ENCODE measurements around the gene DUSP6. TPM values are rescaled to one million over a fixed set of nuclear protein-coding genes. Genes with fewer than 3 reads are reported as not detected.

DUSP6 gene
- total RNA-seq, 1 experiment from 2014 or later: 109 TPM

GRCh38 chr12:89357297-89357730 is 5.0 kb upstream of the DUSP6 start:
- Histone ChIP-seq H3K9me3 (ENCODE audit: low read length) (no peaks in the 10 kb centered on the region), H3K4me3 (ENCODE audit: low read length) (no peak overlapping the region), H4K20me1 (ENCODE audit: insufficient read depth, low read depth, low read length) (no peaks in the 10 kb centered on the region), H3K36me3 (ENCODE audit: insufficient read depth, low read length) (no peaks in the 10 kb centered on the region), H3K27ac (ENCODE audit: low read length) (no peak overlapping the region), H3K27me3 (ENCODE audit: low read length) (no peaks in the 10 kb centered on the region), H3K4me1 (ENCODE audit: low read length) (peaks cover 23% of the 10 kb centered on the region), H2AFZ (ENCODE audit: low read length) (no peak overlapping the region), H3K79me2 (ENCODE audit: low read length) (no peaks in the 10 kb centered on the region), H3K9ac (ENCODE audit: low read length) (no peak overlapping the region), H3K9me2 (replicated peaks; ENCODE audit: insufficient read depth, low read length) (no peaks in the 10 kb centered on the region), H3K4me2 (ENCODE audit: low read depth, low read length, poor library complexity, severe bottlenecking) (no peak overlapping the region)
- no peak for DNase-seq

GRCh38 chr12:89356069-89356665 is 3.9 kb upstream of the DUSP6 start:
- no peaks in the 10 kb centered on the region for H3K27me3 ChIP-seq (ENCODE audit: low read length)
- no peaks in the 10 kb centered on the region for H3K9me2 ChIP-seq (replicated peaks; ENCODE audit: insufficient read depth, low read length)
- no peak for DNase-seq
- no peak overlapping the region for H3K4me2 ChIP-seq (ENCODE audit: low read depth, low read length, poor library complexity, severe bottlenecking)
- no peaks in the 10 kb centered on the region for H3K9me3 ChIP-seq (ENCODE audit: low read length)
- peaks cover 23% of the 10 kb centered on the region for H3K4me1 ChIP-seq (ENCODE audit: low read length)
- no peak overlapping the region for H3K9ac ChIP-seq (ENCODE audit: low read length)
- H3K27ac ChIP-seq (ENCODE audit: low read length): no peak overlapping the region
- no peak overlapping the region for H3K4me3 ChIP-seq (ENCODE audit: low read length)
- H3K79me2 ChIP-seq (ENCODE audit: low read length): peaks cover 9% of the 10 kb centered on the region
- H2AFZ ChIP-seq (ENCODE audit: low read length): no peak overlapping the region
- no peaks in the 10 kb centered on the region for H4K20me1 ChIP-seq (ENCODE audit: insufficient read depth, low read depth, low read length)
- H3K36me3 ChIP-seq (ENCODE audit: insufficient read depth, low read length): no peaks in the 10 kb centered on the region

- no peak for DNase-seq
- H3K27me3 ChIP-seq (ENCODE audit: low read length): no peaks in the 10 kb centered on the region
- no peak overlapping the region for H3K27ac ChIP-seq (ENCODE audit: low read length)
- peaks cover 16% of the 10 kb centered on the region for H3K79me2 ChIP-seq (ENCODE audit: low read length)
- H3K9ac ChIP-seq (ENCODE audit: low read length): no peak overlapping the region
- no peaks in the 10 kb centered on the region for H3K9me3 ChIP-seq (ENCODE audit: low read length)
- peak overlapping the region; percentile 84 for H3K4me2 ChIP-seq (ENCODE audit: low read depth, low read length, poor library complexity, severe bottlenecking)
- no peaks in the 10 kb centered on the region for H3K9me2 ChIP-seq (replicated peaks; ENCODE audit: insufficient read depth, low read length)
- H3K4me3 ChIP-seq (ENCODE audit: low read length): no peak overlapping the region
- no peaks in the 10 kb centered on the region for H4K20me1 ChIP-seq (ENCODE audit: insufficient read depth, low read depth, low read length)
- no peak overlapping the region for H2AFZ ChIP-seq (ENCODE audit: low read length)
- peaks cover 26% of the 10 kb centered on the region for H3K4me1 ChIP-seq (ENCODE audit: low read length)
- no peaks in the 10 kb centered on the region for H3K36me3 ChIP-seq (ENCODE audit: insufficient read depth, low read length)
Observed at GRCh38 chr12:89355243-89356068, 3.2 kb upstream of the DUSP6 start.

- Histone ChIP-seq H2AFZ (ENCODE audit: low read length) (peak overlapping the region; percentile 92), H4K20me1 (ENCODE audit: insufficient read depth, low read depth, low read length) (0 out of 2 replicates have a peak, but pooled peaks cover under 1% of the 10 kb centered on the region), H3K9ac (ENCODE audit: low read length) (peak overlapping the region; percentile 88), H3K79me2 (ENCODE audit: low read length) (peaks cover 24% of the 10 kb centered on the region), H3K4me3 (ENCODE audit: low read length) (peak overlapping the region; percentile 89), H3K4me2 (ENCODE audit: low read depth, low read length, poor library complexity, severe bottlenecking) (peak overlapping the region; percentile 84), H3K9me3 (ENCODE audit: low read length) (no peaks in the 10 kb centered on the region), H3K4me1 (ENCODE audit: low read length) (peaks cover 34% of the 10 kb centered on the region), H3K27ac (ENCODE audit: low read length) (peak overlapping the region; percentile 94), H3K27me3 (ENCODE audit: low read length) (no peaks in the 10 kb centered on the region), H3K9me2 (replicated peaks; ENCODE audit: insufficient read depth, low read length) (no peaks in the 10 kb centered on the region), H3K36me3 (ENCODE audit: insufficient read depth, low read length) (no peaks in the 10 kb centered on the region)
- DNase-seq: no peak
Observed at GRCh38 chr12:89354612-89355067, 2.3 kb upstream of the DUSP6 start.

- Histone ChIP-seq H3K79me2 (ENCODE audit: low read length) (peaks cover 30% of the 10 kb centered on the region), H3K4me1 (ENCODE audit: low read length) (peaks cover 40% of the 10 kb centered on the region), H3K27me3 (ENCODE audit: low read length) (no peaks in the 10 kb centered on the region), H3K4me3 (ENCODE audit: low read length) (peak overlapping the region; percentile 89), H3K9me3 (ENCODE audit: low read length) (no peaks in the 10 kb centered on the region), H3K9ac (ENCODE audit: low read length) (peak overlapping the region; percentile 88), H4K20me1 (ENCODE audit: insufficient read depth, low read depth, low read length) (0 out of 2 replicates have a peak, but pooled peaks cover 3% of the 10 kb centered on the region), H3K27ac (ENCODE audit: low read length) (peak overlapping the region; percentile 94), H2AFZ (ENCODE audit: low read length) (peak overlapping the region; percentile 92), H3K9me2 (replicated peaks; ENCODE audit: insufficient read depth, low read length) (no peaks in the 10 kb centered on the region), H3K36me3 (ENCODE audit: insufficient read depth, low read length) (peaks cover under 1% of the 10 kb centered on the region; the same call in 1 of the 2 replicates), H3K4me2 (ENCODE audit: low read depth, low read length, poor library complexity, severe bottlenecking) (peak overlapping the region; percentile 84)
- DNase-seq: peak; percentile 86
Observed at GRCh38 chr12:89353823-89354611, 1.7 kb upstream of the DUSP6 start.

- Histone ChIP-seq H3K4me3 (ENCODE audit: low read length) (peak overlapping the region; percentile 89), H3K27me3 (ENCODE audit: low read length) (no peaks in the 10 kb centered on the region), H3K27ac (ENCODE audit: low read length) (peak overlapping the region; percentile 94), H3K9me2 (replicated peaks; ENCODE audit: insufficient read depth, low read length) (no peaks in the 10 kb centered on the region), H3K4me2 (ENCODE audit: low read depth, low read length, poor library complexity, severe bottlenecking) (peak overlapping the region; percentile 84), H3K9me3 (ENCODE audit: low read length) (no peaks in the 10 kb centered on the region), H4K20me1 (ENCODE audit: insufficient read depth, low read depth, low read length) (0 out of 2 replicates have a peak, but pooled peaks cover 3% of the 10 kb centered on the region), H3K36me3 (ENCODE audit: insufficient read depth, low read length) (peaks cover 7% of the 10 kb centered on the region; the same call in 1 of the 2 replicates), H3K9ac (ENCODE audit: low read length) (peak overlapping the region; percentile 88), H3K4me1 (ENCODE audit: low read length) (peaks cover 48% of the 10 kb centered on the region), H3K79me2 (ENCODE audit: low read length) (peaks cover 35% of the 10 kb centered on the region), H2AFZ (ENCODE audit: low read length) (peak overlapping the region; percentile 92; the same call in 1 of the 2 replicates)
- DNase-seq: peak; percentile 77
Observed at GRCh38 chr12:89353188-89353822, 1.0 kb upstream of the DUSP6 start.

GRCh38 chr12:89352242-89352491 is 134 bp downstream of the DUSP6 start:
- no peak overlapping the region; the same call in 1 of the 2 replicates for H2AFZ ChIP-seq (ENCODE audit: low read length)
- H3K4me3 ChIP-seq (ENCODE audit: low read length): peak overlapping the region; percentile 89
- no peaks in the 10 kb centered on the region for H3K9me2 ChIP-seq (replicated peaks; ENCODE audit: insufficient read depth, low read length)
- peak overlapping the region; percentile 88 for H3K9ac ChIP-seq (ENCODE audit: low read length)
- peaks cover 38% of the 10 kb centered on the region for H3K79me2 ChIP-seq (ENCODE audit: low read length)
- peak overlapping the region; percentile 94 for H3K27ac ChIP-seq (ENCODE audit: low read length)
- peak overlapping the region; percentile 84 for H3K4me2 ChIP-seq (ENCODE audit: low read depth, low read length, poor library complexity, severe bottlenecking)
- H4K20me1 ChIP-seq (ENCODE audit: insufficient read depth, low read depth, low read length): 0 out of 2 replicates have a peak, but pooled peaks cover 3% of the 10 kb centered on the region
- H3K36me3 ChIP-seq (ENCODE audit: insufficient read depth, low read length): peaks cover 9% of the 10 kb centered on the region; the same call in 1 of the 2 replicates
- no peak for DNase-seq
- no peaks in the 10 kb centered on the region for H3K9me3 ChIP-seq (ENCODE audit: low read length)
- H3K4me1 ChIP-seq (ENCODE audit: low read length): peaks cover 59% of the 10 kb centered on the region
- H3K27me3 ChIP-seq (ENCODE audit: low read length): no peaks in the 10 kb centered on the region
